Tibial artery (tissue), 4 donors: ENCODE measurements around the gene VPS35L.

Experiments used
- DNase-seq, 2 donors: peaks; one replicate each; pipeline ENCODE4 v3.0.0-alpha.2; 2019
- H3K27ac ChIP-seq, 2 donors: fragments of 200-600 bp; sonication (generic) in 1 of 2; 1 replicate in 1 of 2; 2 replicates in 1 of 2; pipeline ENCODE4 v1.5.1; 2018 to 2019; ENCODE audit warnings: mild to moderate bottlenecking in 1 of 2
- H3K27me3 ChIP-seq, 2 donors: fragments of 200-600 bp; sonication (generic) in 1 of 2; one replicate each; pipeline versions ENCODE4 v1.5.1 to v1.6.0; 2016 to 2019
- H3K36me3 ChIP-seq, 3 donors: fragments of 200-600 bp; sonication (generic) in 2 of 3; one replicate each; pipeline ENCODE4 v1.5.1; 2016 to 2019; ENCODE audit warnings: mild to moderate bottlenecking in 2 of 3
- H3K4me1 ChIP-seq, 4 donors: fragments of 200-600 bp; sonication (generic) in 2 of 4; 1 replicate in 3 of 4; 2 replicates in 1 of 4; pipeline ENCODE4 v1.5.1; 2016 to 2019
- H3K4me3 ChIP-seq, 2 donors: fragments of 200-600 bp; sonication (generic) in 1 of 2; 1 replicate in 1 of 2; 2 replicates in 1 of 2; pipeline ENCODE4 v1.5.1; 2018 to 2019; ENCODE audit warnings: mild to moderate bottlenecking in 2 of 2
- H3K9me3 ChIP-seq, 3 donors: fragments of 200-600 bp; sonication (generic) in 1 of 3; one replicate each; pipeline ENCODE4 v1.5.1; 2016 to 2019
- intact Hi-C: fragments of 100-400 bp; cut with DNase I; formaldehyde crosslinking; loops from one replicate; pipeline ENCODE4 v1.15.0; 2023; ENCODE audit warnings: low total_unique reads
- TF ChIP-seq, protein P1 (sequence below), 2 experiments: fragments of 200-600 bp in 1 of 2; fragments of 450-650 bp in 1 of 2; IDR thresholded peaks; one replicate each; pipeline ENCODE4 v1.5.1; 2017 to 2019; ENCODE audit warnings: antibody characterized with exemption in 2 of 2, mild to moderate bottlenecking in 1 of 2, moderate library complexity in 1 of 2

Gene VPS35L

DNA sequence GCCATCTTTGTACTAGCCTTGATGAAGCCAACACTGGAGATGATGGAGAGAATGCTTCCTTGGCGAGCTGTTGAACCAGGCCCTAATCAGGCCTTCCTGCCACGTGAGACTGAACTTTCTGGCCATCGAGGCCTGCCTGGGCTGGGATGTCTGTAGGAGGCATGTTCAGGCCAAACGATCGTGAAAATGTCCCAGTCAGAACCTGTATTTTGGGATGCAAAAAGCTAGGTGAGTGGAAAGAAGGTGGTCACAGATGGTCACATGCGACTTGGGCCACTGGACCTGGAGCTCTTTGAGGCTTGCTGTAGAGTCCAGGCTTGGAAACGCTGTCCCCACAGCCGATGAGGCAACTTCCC, 149.6 kb downstream of the VPS35L start:
- peaks cover 52 to 93% (median 72%) of the 10 kb centered on the region in 3 donors for H3K36me3 ChIP-seq
- no peaks in the 10 kb centered on the region for H3K9me3 ChIP-seq
- no peak overlapping the region for H3K27ac ChIP-seq
- H3K4me3 ChIP-seq: no peak overlapping the region
- no peaks in the 10 kb centered on the region for H3K27me3 ChIP-seq
- H3K4me1 ChIP-seq: no peaks in the 10 kb centered on the region
- intact Hi-C loops: no loop called here
- DNase-seq: no peak
- TF ChIP-seq, protein P1, sequence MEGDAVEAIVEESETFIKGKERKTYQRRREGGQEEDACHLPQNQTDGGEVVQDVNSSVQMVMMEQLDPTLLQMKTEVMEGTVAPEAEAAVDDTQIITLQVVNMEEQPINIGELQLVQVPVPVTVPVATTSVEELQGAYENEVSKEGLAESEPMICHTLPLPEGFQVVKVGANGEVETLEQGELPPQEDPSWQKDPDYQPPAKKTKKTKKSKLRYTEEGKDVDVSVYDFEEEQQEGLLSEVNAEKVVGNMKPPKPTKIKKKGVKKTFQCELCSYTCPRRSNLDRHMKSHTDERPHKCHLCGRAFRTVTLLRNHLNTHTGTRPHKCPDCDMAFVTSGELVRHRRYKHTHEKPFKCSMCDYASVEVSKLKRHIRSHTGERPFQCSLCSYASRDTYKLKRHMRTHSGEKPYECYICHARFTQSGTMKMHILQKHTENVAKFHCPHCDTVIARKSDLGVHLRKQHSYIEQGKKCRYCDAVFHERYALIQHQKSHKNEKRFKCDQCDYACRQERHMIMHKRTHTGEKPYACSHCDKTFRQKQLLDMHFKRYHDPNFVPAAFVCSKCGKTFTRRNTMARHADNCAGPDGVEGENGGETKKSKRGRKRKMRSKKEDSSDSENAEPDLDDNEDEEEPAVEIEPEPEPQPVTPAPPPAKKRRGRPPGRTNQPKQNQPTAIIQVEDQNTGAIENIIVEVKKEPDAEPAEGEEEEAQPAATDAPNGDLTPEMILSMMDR (IDR thresholded peaks at IDR 0.05): no peak

DNA sequence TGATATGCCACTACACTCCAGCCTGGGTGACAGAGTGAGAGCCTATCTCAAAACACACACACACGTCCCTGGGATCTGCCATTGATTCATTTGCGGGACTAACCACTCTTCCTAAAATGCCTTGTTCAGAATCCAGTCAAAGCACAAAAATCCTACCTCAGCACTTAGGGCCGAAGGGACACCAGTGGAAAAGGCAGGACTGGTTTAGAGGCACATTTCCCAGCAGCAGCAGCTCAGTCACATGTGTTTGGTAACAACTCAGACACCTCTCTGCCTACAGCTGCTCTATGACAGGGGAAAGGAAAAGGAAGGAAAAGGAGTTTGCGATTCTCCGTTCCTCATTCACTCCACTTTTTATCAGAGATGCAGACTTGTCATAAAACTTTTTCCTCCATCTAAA, 150.3 kb downstream of the VPS35L start:
- TF ChIP-seq, protein P1 (IDR thresholded peaks at IDR 0.05): no peak
- DNase-seq: no peak
- intact Hi-C loops: no loop called here
- no peaks in the 10 kb centered on the region for H3K9me3 ChIP-seq
- H3K36me3 ChIP-seq: peaks cover 47 to 93% (median 71%) of the 10 kb centered on the region in 3 donors
- H3K4me1 ChIP-seq: no peaks in the 10 kb centered on the region
- H3K27ac ChIP-seq: no peak overlapping the region
- H3K4me3 ChIP-seq: no peak overlapping the region
- no peaks in the 10 kb centered on the region for H3K27me3 ChIP-seq

DNA sequence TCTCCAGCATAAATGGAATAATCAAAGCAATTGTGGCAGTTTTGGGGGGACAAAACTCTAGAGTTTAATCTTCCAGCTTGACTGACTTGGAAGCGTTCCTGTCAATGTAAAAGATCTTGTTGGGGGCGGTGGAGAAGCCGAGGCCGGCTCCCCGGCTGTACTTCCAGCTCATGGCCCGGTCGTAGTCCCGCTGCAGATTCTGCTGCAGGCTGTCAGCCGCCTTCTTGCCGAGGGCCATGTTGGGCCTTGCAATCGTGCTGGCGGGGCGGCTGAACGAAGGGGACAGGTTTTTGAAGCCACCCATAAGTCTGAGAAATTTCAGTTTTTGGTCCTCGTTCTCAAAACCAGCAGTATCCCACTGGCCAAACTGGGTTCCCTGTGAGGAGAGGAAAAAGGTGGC, 151.3 kb downstream of the VPS35L start:
- H3K4me1 ChIP-seq: no peaks in the 10 kb centered on the region
- H3K36me3 ChIP-seq: peaks cover 46 to 91% (median 66%) of the 10 kb centered on the region in 3 donors
- TF ChIP-seq, protein P1 (IDR thresholded peaks at IDR 0.05): no peak
- no peak overlapping the region for H3K27ac ChIP-seq
- H3K9me3 ChIP-seq: no peaks in the 10 kb centered on the region
- intact Hi-C loops: no loop called here
- DNase-seq: no peak
- H3K4me3 ChIP-seq: no peak overlapping the region
- no peaks in the 10 kb centered on the region for H3K27me3 ChIP-seq

DNA sequence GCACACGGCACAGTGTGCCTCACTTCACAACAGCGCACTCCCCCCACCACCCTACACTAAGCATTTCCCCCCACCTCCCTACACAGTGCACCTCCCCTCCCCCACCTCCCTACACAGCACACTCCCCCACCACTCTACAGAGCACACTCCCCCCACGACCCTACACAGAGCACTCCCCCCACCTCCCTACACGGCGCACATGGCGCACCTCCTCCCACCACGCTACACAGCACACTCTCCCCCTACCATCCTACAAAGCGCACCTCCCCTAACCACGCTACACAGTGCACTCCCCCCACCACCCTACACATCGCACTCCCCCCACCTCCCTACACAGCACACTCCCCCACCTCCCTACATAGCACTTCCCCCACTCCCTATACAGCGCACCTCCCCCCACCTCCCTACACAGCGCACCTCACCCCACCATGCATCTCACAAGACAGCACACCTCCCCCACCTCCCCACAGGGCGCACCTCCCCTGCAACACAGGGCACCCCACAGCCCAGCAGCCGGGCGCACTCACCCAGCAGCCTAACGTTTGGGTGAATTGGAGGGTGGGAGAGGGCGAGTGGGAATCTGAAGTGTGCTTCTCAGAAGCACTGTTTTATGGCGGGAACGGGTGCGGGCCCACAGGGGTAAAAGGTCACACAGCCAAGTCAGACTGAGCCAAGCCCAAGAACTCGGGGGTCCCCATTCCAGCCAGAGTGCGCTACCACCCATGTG, 152.2 kb downstream of the VPS35L start:
- H3K27me3 ChIP-seq: no peaks in the 10 kb centered on the region
- peaks cover 37 to 91% (median 67%) of the 10 kb centered on the region in 3 donors for H3K36me3 ChIP-seq
- H3K4me3 ChIP-seq: no peak overlapping the region
- H3K27ac ChIP-seq: no peak overlapping the region
- TF ChIP-seq, protein P1 (IDR thresholded peaks at IDR 0.05): no peak
- H3K4me1 ChIP-seq: no peaks in the 10 kb centered on the region
- intact Hi-C loops: no loop called here
- DNase-seq: no peak
- H3K9me3 ChIP-seq: no peaks in the 10 kb centered on the region

DNA sequence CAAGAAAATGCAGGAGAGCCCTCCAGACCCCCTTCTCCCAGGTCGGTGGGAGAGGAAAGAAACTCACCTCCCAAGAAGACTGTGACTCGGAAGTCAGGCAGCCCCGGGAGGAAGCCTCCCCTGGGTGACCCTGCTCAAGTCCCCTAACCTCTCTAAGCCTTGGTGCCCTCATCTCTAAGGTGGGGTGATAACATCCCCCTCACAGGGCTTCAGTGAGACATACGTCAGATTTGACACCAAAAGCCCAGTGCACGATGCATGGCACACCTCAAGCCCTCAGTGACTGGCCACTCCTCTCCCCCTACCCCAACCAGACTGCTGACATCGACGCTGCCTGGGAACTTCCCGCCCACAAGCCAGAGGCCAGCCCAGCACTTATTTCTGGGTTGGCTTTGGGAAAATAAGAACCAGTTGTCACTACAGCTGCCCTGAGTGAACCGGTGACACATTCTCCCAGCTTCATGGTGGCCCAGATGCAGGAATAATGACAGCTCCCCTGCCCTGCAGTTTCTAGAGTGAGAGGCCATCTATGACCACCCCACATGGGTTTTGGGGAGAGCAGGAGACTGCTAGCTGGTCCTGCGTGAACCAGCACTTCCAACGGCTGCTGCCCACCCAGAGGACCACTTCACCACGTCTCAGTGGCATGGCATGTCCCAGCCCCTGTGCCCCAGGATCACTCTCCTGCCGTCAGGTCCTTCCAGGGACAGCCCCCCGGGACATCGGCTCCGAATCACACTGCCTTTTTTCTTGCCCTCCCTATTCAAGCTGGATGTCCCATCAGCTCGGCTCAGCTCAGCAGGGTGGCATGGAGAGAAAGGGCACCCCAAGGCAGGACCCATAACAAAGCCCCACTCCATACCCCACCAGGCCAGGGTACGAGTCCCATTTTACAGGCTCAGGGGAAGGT, 153.0 kb downstream of the VPS35L start:
- no peak overlapping the region for H3K4me3 ChIP-seq
- no peaks in the 10 kb centered on the region for H3K9me3 ChIP-seq
- no peaks in the 10 kb centered on the region for H3K4me1 ChIP-seq
- TF ChIP-seq, protein P1 (IDR thresholded peaks at IDR 0.05): no peak
- H3K27me3 ChIP-seq: no peaks in the 10 kb centered on the region
- no peak overlapping the region for H3K27ac ChIP-seq
- intact Hi-C loops: no loop called here
- DNase-seq: peak in 1 of 2 donors; percentile 52
- H3K36me3 ChIP-seq: peaks cover 32 to 91% (median 63%) of the 10 kb centered on the region in 3 donors
